HK-2 (cell line): ENCODE measurements around the gene KLHL29.

Experiments
- DNase-seq: peaks from one replicate; pipeline ENCODE4 v3.0.0-alpha.2; 2018; ENCODE audit not compliant: unreplicated experiment

KLHL29 gene

GRCh38 chr2:23513245-23513871 is 128.4 kb downstream of the KLHL29 start:
- no peak for DNase-seq

DNA sequence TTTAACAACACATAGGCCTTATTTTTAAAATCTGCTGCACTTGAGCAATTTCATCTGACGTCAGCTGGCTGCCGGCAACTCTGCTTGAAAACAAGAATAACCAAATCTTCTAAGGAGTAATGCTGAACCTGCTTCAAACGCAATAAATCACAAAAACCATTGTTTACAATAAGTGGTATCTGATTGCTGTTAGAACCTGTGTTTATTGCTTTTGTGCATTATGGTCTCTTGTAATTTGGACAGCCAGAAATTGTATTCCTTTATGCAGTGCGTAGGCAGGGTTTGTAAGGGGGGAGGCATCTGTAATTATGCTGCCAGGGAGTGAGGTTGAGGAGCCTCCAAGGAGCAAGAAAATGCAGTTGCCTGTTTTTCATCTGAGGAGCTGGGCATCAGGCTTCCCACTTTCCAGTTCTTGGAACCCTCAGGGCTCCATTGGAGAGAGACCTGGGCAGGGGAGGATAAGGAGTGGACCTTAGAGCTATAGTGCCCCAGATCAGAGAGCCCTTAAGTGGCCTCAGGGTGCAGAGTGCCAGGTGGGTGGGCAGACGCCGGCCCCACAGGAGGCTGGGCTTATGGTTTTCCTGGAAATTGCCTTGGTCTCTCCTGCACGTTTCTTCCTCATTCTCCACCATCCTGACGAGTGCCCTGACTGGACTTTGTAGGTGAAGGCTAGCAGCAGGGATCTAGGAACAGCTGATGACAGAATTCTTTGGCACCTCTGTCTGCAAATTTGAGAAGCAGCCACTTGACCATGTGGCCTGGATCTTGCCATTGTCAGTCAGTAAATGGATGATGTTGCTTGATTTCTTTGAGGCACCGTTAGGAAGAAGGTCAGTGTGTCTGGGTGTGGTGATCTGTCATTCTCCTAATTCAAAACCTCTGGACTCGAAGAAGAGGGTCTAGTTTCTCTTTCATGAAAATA is 129.2 kb downstream of the KLHL29 start:
- no peak for DNase-seq

DNA sequence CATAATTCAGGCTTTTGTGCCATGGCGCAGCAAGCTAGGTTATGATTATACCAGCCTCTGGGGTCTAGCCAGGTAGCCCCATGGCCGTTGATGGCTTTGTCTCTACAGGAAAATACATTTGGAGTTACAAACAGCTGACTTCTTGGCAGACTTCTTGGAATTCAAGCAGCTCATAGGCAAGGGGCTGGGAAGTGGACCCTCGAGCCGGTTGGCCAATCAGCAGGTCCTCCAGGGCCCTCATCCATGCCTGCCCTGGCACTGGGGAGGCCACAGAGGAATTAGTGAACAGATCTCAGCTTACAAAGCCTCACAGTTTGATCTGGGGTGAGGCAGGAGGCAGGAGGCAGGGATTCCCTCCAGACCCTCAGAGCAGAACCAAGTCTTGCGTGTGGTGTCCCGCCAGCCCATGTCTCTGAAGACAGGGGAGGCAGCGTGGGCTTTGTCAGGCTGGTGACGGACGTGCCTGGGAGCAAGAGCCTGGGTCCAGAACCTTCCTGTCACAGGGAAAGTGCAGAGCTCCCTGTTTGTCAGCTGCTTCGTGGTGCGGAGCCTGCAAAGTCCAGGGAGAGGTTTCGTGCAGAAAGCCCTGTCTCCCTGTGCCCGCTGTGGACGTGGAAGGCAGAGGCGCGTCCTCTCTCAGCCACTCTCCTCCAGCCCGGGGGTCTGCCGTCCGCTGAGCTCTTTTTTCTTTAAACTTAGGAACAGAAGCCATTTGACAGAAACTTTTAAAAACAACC is 131.7 kb downstream of the KLHL29 start:
- no peak for DNase-seq

DNA sequence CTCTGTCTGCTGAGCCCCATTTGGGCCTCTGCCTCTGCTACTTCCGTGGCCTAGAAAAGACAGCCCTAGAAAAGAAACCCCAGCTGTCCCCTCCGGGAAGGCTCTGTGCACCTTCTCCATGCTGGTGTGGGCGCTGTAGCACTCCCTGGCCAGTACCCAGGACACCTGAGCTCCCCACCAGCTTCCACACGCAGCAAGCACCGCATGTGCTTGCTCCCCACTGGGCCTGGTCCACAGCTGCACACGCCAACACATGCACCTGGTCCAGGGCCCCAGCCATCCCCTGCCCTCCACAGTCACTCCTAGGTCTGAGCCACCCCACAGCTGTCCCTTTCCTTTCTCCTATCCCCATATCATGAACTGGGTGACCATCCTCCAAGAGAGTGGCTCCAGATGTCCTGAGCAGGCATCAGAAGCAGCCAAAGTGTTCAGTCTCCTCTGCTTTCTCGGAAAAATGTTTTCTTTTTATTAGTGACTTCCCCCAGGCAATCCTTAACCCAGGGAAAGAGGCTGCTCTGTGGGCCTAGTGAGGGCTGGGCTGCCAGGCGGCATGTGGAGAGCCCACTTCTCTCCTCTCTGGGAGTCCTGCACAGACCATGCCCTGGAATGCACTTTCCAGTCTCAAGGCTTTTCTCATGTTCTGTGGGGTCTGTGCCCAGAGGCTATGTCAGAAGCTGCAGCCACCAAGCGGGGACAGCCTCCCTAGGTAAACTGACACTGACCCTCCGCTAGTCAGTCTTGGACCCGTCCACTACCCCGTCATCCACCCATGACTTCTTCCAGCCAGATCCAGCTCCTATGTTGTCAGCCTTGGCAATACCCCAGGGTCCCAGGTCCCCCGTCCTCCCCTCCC is 133.7 kb downstream of the KLHL29 start:
- DNase-seq, result no peak

DNA sequence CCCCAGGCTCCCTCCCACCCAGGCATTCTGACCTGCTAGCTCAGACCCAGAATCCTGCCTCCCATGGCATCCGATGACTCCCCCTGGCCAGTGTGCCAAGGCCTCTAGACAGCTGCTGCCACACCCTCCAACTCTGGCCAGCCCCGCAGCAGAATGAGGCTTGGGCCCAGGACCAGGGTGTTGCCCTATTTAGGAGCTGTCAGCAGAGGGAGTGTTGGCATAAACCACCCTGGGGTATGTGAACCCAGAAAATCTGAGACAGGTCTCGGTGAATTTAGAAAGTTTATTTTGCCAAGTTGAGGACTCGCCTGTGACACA is 134.3 kb downstream of the KLHL29 start:
- no peak for DNase-seq

- no peak for DNase-seq
Observed at GRCh38 chr2:23520256-23520655, 135.3 kb downstream of the KLHL29 start.

GRCh38 chr2:23521060-23521459 is 136.1 kb downstream of the KLHL29 start:
- DNase-seq, result no peak

DNA sequence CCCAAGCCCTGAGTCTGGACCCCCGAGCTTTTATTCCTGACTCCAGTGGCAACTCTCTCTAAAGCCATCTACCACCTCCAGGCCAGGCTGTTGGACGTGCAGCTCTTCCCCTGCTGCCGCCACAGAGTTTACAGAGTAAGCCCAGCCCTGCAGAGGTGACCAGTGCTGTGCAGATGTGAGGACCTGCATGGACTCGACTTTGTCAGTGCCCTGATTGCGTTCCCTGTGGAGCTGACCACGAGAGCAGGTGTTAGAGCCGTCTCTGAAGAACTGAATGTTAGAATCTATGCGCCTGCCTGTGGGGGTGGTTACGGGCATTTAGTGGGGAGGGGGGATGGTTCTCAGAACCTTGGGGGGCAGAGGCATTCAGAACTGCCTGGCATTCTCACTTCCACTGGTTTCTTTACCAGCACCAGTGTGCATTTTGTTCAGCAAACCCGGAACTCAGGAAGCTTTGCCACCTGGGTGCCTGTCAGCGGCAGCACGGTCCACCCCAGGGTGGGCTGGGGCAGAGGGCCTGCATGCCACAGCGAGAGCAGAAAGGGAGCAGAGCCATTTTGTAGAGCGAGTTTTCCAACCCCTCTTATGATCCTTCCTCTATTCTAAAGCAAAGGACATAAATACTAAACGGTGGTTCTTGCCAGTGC is 137.9 kb downstream of the KLHL29 start:
- no peak for DNase-seq

- no peak for DNase-seq
Observed at GRCh38 chr2:23523373-23524260, 138.6 kb downstream of the KLHL29 start.

DNA sequence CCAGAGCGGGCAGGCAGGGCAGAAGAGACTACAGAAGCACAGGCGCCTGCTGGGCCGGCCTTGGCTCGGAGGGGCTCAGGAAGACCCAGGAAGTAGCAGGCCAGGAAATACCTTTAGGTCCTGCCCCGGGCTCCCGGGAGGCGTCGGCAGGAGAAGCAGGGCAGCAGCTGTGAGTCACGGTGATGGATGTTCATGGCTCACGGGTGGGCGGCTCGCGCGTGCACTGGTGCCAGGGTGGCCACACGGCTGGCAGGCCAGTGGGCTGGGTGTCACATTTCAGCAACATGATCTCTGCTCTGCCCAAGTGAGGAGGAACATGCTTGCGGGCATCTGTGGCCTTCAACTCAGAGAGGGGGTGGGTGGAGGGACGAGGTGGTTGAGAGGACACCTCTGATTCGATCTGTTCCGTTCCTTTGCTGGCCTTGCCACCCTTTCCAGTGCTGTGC is 139.3 kb downstream of the KLHL29 start:
- peak; percentile 63 for DNase-seq

GRCh38 chr2:23525137-23525765 is 140.3 kb downstream of the KLHL29 start:
- no peak for DNase-seq

- DNase-seq, result no peak
Observed at GRCh38 chr2:23526114-23526513, 141.1 kb downstream of the KLHL29 start.

GRCh38 chr2:23526835-23527790 is 142.1 kb downstream of the KLHL29 start:
- DNase-seq, result no peak

GRCh38 chr2:23528171-23528570 is 143.2 kb downstream of the KLHL29 start:
- DNase-seq, result no peak

DNA sequence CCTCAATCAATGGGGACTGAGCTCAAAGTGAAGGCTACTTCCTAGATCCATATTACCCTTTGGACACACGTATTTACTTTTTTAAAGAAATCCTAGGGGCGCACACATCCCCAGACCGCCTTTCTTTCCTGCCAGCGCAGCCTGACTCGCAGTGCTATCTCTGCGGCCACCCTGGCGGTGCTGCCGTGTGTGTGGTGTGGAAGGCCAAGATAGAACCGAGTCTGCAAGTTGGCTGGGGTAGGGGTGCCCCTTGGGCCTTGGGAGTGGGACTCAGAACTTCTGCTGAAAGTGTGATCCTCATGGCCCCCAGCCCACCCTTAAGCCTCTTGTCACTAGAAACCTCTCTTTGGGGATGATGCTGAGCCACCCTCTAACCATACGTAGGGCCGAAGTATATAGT is 143.7 kb downstream of the KLHL29 start:
- DNase-seq, result no peak

- DNase-seq, result no peak
Observed at GRCh38 chr2:23529659-23530058, 144.7 kb downstream of the KLHL29 start.

DNA sequence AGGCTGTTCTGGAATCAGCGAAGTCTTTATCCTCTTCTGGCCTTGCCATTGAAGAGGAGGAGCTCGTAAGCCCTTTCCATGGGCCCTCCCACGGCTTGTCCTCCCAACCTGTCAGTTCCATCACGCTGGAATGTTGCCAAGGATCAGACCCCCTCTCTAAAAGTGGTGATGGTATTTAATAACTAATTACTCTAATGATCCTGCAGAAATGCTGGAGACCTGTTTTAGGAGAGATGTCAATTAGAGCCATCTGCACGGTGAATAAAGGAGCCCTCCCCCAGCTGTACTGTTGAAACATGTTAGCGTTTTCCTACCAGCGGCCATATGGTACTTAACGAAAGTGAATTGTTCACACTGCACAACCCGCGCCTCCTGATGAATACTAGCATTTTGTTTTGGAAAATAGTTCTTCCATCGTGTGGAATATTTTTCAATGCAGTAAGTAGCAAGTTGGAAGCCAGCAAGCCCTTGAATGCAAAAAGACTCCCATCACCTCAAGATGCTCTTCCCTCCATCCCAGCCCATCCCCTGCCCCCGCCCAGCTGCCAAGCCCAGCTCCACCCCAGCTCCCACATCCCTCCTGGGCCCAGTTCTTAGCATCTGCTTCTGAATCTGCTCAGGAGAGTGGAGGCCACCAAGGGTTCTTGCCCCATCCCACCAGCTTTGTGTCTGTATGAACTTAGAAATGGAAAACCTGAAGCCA is 145.4 kb downstream of the KLHL29 start:
- DNase-seq, result no peak

GRCh38 chr2:23530909-23531276 is 145.9 kb downstream of the KLHL29 start:
- DNase-seq, result no peak
